NCI-H526 (cell line): ENCODE measurements around the gene KRTAP20-1.

Experiments used
- DNase-seq, 2 experiments: peaks; one replicate each; lab custom pipeline; 2025; lab: John Stamatoyannopoulos, UW

KRTAP20-1 gene, protein sequence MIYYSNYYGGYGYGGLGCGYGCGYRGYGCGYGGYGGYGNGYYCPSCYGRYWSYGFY

DNA sequence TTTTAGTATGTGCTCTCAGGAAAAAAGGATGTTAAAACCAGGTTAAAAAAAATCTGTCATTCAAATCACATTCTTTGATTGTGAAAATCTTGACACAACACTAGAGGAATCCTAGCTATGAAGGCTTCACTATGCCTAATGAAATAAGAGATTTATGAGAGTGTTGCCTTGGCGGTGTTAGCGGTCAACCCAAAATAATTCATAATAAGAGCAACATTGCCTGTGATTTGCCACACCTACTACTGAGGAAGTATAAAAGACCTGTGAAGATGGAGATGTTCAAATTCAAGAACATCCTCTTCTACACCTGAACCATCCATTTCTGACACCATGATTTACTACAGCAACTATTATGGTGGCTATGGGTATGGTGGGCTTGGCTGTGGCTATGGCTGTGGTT, at the start of gene KRTAP20-1:
KRTAP20-1 (plus strand) TSS at position 301 of the 400 bp plus-strand sequence; CDS start at position 331, 30 bp downstream.
- DNase-seq = no peak

DNA sequence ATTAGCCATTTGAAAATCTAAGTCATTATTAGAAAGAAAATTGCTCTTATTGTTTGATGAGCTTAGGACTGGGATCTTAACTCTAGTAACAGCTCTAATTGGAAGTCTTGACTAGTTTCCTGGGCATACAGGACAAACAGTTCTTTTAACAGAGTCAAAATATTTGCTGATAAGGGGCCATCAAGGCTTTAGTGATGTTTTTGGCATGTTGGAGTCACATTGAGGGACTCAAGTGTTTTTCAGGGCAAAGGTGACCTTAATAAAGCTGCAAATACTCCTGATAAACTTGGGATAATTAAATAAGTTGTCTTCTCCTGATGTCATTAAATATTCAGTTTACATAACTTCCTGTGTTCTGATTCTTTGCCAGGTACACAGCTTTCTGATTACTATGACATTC, 48.6 kb upstream of the KRTAP20-1 start:
- no peak for DNase-seq

DNA sequence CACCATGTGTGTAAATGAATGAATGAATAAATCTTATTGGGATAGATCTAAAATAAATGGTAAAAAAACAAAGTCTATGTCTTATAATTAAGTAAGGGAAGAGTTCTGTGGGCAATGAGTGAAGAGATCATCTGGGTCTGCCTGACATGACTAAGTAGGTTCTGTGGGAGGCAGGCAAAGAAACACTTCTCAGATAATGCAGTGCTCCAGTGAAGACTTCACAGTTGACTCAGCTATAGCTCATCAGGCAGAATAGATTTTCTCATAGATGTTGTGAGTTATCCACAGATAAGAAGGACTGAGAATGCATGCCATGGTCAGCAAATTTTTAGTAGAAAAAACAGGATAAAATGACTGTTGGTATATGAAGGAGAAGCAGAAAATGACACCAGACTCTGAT, 38.5 kb upstream of the KRTAP20-1 start:
- no peak for DNase-seq

DNA sequence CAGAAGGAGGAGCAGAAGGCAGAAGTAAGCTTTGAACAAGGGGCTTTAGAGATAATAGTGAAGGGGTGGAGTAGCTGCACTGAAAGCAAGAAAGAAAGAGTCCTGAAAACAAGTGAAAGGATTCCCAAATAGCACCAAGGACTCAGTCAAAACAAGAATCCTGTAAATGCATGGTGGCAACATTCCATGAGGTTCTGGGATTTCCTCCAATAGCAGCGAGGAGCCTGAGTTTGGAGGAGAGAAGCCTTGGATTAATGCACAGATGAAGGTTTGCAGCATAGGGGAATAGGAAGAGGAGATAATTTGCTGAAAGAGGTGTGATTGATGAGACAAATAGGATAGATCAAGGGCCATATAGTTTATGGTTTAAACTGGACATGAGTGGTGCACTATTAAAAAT, 36.9 kb upstream of the KRTAP20-1 start:
- DNase-seq = no peak

DNA sequence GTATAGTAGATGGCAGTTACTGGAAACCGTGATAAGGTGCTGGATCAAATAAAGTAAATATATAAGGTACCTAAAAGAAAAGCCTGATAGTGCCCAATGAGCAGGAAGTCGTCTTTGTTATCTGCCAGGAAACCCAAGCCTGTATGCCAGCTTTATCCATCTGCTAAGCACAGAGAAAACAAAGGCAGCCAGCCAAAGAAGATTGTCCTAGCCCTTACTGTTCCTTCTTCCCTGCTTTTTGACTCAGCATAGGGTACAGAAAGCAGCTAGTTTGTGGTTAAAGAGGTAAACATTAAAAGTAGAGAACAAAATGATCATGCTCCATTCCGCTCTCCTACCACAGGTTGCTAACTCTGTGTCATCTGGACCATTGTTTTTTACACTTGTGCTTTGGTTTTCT, 36.1 kb upstream of the KRTAP20-1 start:
- no peak for DNase-seq

DNA sequence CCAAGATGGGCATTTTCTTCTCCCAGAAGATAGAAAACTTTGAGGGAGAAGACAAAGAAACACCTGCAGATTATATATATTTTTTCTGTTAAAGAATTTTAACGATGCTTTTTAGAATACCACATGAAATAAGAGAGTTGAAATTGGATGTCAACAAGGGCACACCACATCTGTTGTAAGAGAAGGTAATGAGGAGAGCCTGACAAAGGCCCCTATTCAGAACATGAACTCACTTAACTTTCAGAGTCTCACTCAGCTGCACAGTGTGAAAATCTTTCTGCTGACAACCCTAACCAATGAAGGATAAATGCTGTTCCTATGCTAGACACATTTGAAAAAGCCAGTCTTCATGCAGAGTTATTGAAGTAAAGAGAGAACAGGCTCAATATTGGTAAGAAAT, 33.4 kb upstream of the KRTAP20-1 start:
- DNase-seq = no peak

DNA sequence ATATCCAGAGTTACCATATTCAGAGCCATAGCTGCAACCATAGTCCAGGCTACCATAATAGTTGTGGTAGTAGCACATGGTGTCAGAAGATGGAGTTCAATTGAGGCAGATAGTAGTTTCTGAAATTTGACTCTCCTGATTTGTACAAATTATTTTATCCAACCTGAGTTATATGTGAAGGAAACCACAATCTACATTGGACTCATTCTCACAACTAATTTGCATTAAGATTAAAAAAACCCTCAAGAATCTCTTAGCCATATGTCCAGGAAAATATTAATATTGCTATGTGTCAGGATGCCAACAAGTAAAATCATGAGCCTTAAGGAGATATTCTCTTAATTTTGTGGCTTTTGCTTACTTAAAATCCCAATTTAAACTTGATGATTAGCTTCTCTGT, 25.9 kb upstream of the KRTAP20-1 start, which contains the start of gene KRTAP22-2:
KRTAP22-2 (minus strand) TSS at position 101 of the 400 bp plus-strand sequence.
- DNase-seq = no peak

DNA sequence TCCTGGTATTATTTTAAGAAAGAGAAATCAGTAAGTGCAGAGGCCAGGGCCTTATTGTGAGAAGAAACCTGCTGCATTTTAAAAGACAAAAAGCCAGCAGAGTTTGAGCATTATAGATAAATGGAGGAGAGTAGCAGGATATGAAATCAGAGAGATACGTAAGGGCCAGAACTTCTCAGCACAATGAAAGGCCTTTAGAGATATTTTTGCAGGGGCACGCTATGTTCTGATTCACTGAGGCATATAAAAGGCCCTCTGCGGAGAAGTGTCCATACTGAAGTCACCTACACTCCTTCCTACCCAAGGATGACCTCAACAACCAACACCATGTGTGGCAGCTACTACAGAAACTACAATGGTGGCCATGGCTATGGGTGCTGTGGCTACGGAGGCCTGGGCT, 24.1 kb upstream of the KRTAP20-1 start, which contains the start of gene KRTAP6-3:
KRTAP6-3 (plus strand) TSS at position 301 of the 400 bp plus-strand sequence; CDS start at position 307, 6 bp downstream.
- no peak for DNase-seq

DNA sequence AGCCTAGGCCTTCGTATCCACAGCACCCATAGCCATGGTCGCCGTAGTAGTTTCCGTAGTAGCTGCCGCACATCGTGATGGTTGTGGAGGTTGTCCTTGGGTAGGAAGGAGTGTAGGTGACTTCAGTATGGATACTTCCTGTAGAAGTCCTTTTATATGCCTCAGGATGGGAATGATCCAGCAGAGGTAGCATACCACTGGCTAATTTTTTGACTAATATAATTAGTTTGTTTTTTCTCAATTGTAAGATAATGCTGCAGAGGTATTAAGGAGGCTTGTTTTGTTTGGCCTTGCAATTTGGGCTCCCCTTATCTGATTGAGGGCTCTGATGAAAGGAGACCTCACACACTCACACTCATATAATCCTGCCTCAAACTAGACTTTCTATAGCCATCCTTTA, 17.4 kb upstream of the KRTAP20-1 start, which contains the start of gene KRTAP6-2:
KRTAP6-2 (minus strand) TSS at position 101 of the 400 bp plus-strand sequence; CDS start at position 73, 28 bp downstream.
- no peak for DNase-seq

DNA sequence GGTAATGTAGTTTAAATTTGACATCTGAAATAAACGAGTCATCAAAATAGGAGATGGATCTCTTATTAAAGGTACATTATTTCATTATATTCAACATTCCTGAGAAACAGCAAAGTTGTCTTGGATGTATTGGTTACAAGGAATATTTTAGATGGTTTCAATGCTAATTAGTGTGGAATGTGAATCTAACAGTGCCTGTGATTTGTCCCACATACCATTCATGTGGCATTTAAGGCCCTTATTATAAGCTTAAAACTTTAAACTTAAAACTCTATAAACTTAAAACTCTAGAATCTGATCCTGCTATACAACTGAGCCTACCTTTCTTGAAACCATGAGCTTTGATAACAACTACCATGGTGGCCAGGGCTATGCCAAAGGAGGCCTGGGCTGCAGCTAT, 15.4 kb upstream of the KRTAP20-1 start, which contains the start of gene KRTAP22-1:
KRTAP22-1 (plus strand) TSS at position 301 of the 400 bp plus-strand sequence.
- no peak for DNase-seq

DNA sequence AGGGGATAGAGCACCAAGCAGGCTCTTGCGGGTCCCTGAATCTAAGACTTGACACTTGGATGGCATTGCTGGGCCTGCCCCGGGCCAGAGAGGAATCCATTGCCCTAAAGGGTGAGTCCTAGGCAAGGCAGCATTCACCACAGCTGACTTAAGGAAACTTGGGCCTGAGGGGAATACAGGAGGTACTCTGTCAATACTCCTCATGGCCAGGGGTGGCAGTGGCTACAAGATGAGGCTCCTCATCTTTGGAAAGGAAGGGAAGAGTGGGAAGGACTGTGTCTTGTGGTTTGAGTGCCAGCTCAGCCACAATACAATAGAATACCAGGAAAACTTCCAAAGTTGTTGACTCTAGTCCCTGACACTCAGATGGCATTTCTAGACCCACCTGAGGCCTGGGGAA, 10.3 kb upstream of the KRTAP20-1 start:
- no peak for DNase-seq

DNA sequence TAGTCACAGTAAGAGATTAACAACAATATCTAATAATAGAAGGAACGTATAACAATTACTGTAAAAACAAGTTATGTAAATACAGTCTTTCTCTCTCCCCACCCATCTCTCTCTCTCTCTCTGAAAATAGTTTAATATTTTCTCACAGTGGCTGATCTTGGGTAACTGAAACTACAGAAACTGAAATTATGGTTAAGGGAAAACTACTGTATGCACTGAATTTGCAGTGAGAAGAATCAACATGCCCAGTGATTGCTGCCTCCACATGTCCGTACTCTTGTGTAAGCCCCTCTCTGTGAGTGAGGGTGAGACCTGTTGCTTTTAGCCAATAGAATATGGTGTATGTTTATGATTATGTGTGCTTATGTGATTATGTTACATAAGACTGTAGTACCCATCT, 4.1 kb upstream of the KRTAP20-1 start:
- DNase-seq = no peak

DNA sequence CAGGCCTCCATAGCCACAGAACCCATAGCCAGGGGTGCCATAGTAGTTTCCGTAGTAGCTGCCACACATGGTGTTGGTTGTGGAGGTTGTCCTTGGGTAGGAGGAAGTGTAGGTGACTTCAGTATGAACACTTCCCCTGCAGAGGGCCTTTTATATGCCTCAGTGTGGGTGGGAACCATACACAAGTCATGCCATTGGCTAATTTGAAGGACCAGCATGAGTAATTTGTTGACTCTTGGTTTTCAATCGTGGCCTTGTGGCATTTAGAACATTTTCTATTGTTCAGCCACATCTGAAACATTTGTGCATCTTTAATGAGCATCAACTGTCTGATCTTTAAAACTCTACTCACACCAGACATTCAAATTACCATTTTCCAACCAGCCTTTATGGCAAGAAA, 2.4 kb upstream of the KRTAP20-1 start, which contains the start of gene KRTAP6-1:
KRTAP6-1 (minus strand) TSS at position 95 of the 400 bp plus-strand sequence; CDS start at position 69, 26 bp downstream.
- DNase-seq = no peak

DNA sequence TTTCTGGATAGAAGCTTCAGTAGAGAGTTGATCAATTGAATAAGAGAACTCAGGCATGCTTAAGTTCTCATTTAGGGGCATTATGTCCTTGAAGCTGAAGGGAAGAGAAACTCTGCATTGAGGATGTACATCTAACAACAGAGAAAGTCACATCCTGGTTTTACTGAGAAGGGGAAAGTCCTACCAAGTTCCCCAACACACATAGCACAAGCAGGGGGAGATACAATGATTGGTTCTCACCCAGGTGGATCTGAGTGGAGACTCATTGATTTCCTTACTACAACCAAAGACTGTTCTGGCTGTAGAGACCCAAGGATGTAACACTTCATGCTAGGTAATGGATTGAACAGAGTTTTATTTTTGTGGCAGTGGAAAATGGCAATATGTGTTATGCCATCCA, 1.0 kb upstream of the KRTAP20-1 start:
- no peak for DNase-seq

DNA sequence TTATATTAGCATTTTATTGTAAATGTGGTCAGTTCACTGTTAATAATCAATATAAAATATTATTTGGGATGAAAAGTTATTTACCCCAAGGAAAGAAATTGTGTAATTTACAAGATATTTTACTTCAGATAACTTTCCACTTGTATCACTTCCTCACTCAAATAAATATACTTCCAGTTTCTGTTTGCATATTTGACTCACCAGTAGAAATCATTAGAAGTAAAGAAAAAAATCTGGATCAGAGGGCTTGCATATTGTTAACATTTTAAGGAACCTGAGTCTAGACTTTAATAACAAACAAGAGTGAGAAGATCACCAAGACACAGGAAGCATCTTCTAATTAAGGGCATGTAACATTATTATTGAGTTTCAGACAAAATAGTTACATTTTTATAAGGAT, 3.9 kb downstream of the KRTAP20-1 start:
- no peak for DNase-seq

DNA sequence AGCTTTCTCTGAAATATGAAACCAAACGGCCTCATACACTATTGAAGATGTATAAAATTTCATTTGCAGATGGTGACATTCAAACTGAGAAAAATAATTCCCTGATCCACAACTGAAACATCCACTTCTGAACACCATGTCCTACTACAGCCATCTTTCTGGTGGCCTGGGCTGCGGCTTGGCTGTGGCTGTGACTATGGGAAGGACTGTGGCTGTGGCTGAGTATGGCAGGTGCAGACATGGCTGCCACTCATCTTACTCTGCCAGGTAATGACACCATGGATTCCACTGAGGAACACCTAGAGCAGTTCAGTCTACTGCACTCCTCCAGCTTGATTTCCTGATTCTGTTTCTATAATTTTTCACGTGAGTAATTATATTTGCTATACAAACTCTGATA, 4.3 kb downstream of the KRTAP20-1 start, which contains the start of gene KRTAP20-4:
KRTAP20-4 (plus strand) TSS at position 106 of the 400 bp plus-strand sequence.
- DNase-seq = no peak

DNA sequence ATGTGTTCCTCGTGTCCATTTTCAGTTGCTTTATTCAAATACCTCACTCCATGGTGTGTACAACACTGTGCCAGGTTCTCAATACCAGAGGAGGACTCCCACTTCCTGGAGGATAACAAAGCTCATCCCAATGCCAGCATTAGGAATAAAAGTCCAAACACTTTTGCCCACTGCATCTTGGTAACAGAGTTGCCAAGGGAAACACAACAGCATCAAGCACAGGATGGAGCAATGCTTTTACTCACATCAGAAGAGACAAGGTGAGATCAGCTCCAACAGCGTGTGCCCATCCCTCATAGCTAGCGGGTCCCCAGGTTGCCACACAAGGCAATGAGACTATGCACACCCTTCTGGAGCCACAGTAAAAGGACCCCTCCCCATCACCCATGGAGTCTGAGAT, 7.1 kb downstream of the KRTAP20-1 start:
- no peak for DNase-seq

DNA sequence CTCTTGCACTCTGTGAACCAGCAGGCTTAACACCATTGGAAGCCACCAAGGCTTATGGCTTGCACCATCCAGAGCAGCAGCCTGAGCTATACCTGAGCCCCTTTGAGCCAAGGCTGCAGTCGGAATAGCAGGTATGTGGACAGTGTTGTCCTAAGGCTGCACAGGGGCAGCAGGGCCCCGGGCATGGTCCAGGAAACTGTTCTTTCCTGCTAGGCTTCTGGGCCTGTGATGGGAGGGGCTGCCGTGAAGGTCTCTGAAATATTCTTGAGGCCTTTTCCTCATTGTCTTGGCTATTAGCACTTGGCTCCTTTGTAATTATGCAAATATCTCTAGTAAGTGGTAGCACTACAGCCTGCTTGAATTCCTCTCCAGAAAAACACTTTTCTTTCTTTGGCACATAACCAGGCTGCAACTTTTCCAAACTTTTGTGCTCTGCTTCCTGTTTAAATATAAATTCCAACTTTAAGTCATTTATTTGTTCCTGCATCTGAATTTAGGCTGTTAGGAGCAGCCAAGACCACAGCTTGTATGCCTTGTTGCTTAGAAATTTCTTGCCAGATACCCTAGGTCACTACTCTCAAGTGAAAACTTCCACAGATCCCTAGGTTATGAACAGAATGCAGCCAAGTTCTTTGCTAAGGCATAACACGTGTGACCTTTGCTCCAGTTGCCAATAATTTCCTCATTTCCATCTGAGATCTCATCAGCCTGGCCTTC, 9.4 kb downstream of the KRTAP20-1 start:
- no peak for DNase-seq

DNA sequence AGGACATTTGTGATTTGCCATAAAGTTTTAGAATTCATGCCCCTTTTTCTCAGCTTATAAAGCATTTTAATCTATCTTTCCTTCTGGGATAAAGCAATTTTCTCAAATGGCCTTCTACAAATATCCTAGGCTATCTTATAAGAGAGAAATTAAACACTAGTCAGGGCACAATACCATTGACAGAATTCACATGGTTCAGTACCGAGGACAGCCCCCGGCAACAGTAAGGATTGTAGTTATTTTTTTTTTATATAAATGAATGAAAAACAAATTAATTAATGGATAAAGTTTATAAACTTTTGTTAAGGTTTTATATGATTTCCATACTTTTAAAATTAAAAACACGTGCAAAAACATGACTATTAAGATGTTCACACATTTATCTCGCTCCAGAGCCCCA, 11.9 kb downstream of the KRTAP20-1 start:
- no peak for DNase-seq

DNA sequence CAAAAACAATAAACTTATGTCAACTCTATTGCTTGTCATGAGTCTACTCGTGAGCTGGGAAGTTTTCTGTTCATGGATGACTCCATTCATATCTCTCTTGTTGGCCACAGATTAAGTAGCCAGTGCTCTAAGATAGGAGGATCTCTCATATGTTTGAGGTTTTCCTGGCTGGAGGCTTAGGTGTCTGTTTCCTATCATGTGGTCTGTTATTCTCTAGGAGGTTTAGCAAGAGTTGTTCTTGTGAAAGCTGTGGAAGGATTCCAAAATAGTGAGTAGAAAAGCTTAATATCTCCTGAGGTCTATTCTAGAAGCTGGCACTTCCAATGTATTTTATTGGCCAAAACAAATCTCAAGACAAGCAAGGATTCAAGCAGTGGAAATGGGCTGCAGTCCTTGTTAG, 13.0 kb downstream of the KRTAP20-1 start:
- DNase-seq = no peak

DNA sequence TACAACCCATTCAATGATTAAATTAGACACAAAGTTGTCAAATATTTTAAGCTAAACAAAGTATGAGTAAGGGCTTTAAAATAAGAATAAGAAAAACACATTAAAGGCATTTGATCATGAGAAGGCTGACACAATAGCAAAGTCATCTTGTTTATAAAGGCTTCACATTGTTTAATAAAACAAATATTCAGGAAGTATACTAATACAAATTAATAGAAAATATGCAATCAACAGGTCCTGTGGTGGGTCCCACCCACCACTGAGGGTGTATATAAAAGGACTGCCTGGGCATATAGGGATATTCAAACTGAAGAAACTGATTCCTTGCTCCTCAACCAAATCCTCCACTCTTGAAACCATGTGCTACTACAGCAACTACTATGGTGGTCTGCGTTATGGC, 18.7 kb downstream of the KRTAP20-1 start, which contains the start of gene KRTAP20-2:
KRTAP20-2 (plus strand) TSS at position 301 of the 400 bp plus-strand sequence; CDS start at position 359, 58 bp downstream.
- no peak for DNase-seq

DNA sequence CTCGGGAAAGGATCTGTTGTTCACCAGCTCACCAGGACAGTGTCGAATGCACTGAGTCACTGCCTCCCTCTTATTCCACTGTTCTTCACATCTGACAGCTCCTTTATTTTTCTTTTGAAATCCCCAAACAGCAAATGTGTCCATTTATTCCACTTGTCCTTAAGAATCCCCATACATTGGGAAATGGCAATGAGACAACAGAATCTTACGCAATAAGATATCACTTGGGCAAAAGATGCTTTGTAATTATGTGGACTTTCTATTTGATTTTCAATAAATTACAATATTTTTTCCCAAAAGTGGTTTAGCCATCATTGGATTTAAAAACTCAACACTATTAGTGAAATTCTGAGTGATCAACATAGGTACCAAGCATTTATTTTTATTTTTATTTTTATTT, 22.5 kb downstream of the KRTAP20-1 start:
- no peak for DNase-seq

DNA sequence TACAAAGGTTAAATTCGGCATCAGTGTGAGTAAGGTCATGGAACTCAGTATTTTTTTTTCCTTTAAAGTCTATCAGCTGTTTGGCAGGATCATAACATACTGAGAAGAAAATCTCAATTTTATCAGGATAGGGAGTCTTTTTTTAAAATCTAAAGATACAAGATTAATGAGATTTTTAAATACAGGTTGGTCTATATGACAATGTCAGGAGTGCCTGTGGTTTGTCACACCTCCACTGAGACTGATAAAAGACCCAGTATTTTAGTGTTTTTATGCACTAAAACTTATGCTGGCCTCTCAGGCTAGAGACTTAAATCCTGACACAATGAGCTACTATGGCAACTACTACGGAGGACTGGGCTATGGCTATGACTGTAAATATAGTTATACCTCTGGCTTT, 26.3 kb downstream of the KRTAP20-1 start, which contains the start of gene KRTAP20-3:
KRTAP20-3 (plus strand) TSS at position 301 of the 400 bp plus-strand sequence.
- DNase-seq = no peak
